Myocyte (in vitro differentiated cells): ENCODE results near the gene LRRC7. TPM values are rescaled to one million over a fixed set of nuclear protein-coding genes. Genes with fewer than 3 reads are reported as not detected.

Source experiments
- DNase-seq: peaks from one replicate; pipeline ENCODE4 v3.0.0-alpha.2; 2012; ENCODE audit warnings: low read depth
- total RNA-seq: library from RNA; depleted of rRNA; stranded (reverse); fragments of >200 nt; gene quantifications from 2 replicates; pipeline ENCODE4 v1.2.3, GENCODE V29; 2014

The LRRC7 gene
- total RNA-seq, 1 donor from 2014 or later, result 0.37 TPM

- DNase-seq, result no peak
Observed at GRCh38 chr1:70084314-70084915, 516.7 kb downstream of the LRRC7 start.

GRCh38 chr1:70085521-70085920 is 517.8 kb downstream of the LRRC7 start:
- no peak for DNase-seq

- DNase-seq, result no peak
Observed at GRCh38 chr1:70086897-70087296, 519.2 kb downstream of the LRRC7 start.

- no peak for DNase-seq
Observed at GRCh38 chr1:70090141-70090540, 522.4 kb downstream of the LRRC7 start.

GRCh38 chr1:70090875-70091274 is 523.2 kb downstream of the LRRC7 start:
- DNase-seq, result no peak

GRCh38 chr1:70091811-70092210 is 524.1 kb downstream of the LRRC7 start:
- no peak for DNase-seq

GRCh38 chr1:70092526-70092925 is 524.8 kb downstream of the LRRC7 start:
- DNase-seq, result no peak

- DNase-seq, result no peak
Observed at GRCh38 chr1:70093250-70093975, 525.7 kb downstream of the LRRC7 start.

- no peak for DNase-seq
Observed at GRCh38 chr1:70101231-70101630, 533.5 kb downstream of the LRRC7 start.

GRCh38 chr1:70101774-70102173 is 534.1 kb downstream of the LRRC7 start:
- DNase-seq, result no peak

- no peak for DNase-seq
Observed at GRCh38 chr1:70103770-70104169, 536.0 kb downstream of the LRRC7 start.

GRCh38 chr1:70109241-70109640 is 541.5 kb downstream of the LRRC7 start:
- DNase-seq, result no peak

GRCh38 chr1:70112838-70113237 is 545.1 kb downstream of the LRRC7 start:
- no peak for DNase-seq

GRCh38 chr1:70115315-70115714 is 547.6 kb downstream of the LRRC7 start:
- DNase-seq, result no peak

- peak; percentile 18 for DNase-seq
Observed at GRCh38 chr1:70117046-70117445, 549.3 kb downstream of the LRRC7 start.

- peak; percentile 87 for DNase-seq
Observed at GRCh38 chr1:70134148-70134547, 566.4 kb downstream of the LRRC7 start.

GRCh38 chr1:70140343-70140742 is 572.6 kb downstream of the LRRC7 start:
- DNase-seq, result peak; percentile 74

GRCh38 chr1:70140894-70141293 is 573.2 kb downstream of the LRRC7 start:
- DNase-seq, result no peak

- DNase-seq, result peak; percentile 49
Observed at GRCh38 chr1:70142075-70142474, 574.4 kb downstream of the LRRC7 start.

- peak; percentile 61 for DNase-seq
Observed at GRCh38 chr1:70143048-70143659, 575.4 kb downstream of the LRRC7 start.

GRCh38 chr1:70146488-70146887 is 578.8 kb downstream of the LRRC7 start:
- no peak for DNase-seq

GRCh38 chr1:70150444-70150843 is 582.7 kb downstream of the LRRC7 start:
- DNase-seq, result no peak

- DNase-seq, result no peak
Observed at GRCh38 chr1:70153739-70154138, 586.0 kb downstream of the LRRC7 start.
